D721Med (cell line): Measurements from ENCODE around the gene ZNF212.
A peak's percentile ranks its signal among the peaks of the same experiment; 100 is the strongest.

Experiments used
- DNase-seq: peaks from one replicate; pipeline ENCODE4 v3.0.0; 2011; ENCODE audit warnings: low spot score; ENCODE audit not compliant: insufficient read length
- FAIRE-seq: peaks from 2 replicates; lab custom pipeline; 2011; peaks lifted over from hg19 to GRCh38; lab: Jason Lieb, UNC
- TF ChIP-seq, protein P1 (sequence below): IDR thresholded peaks from 2 replicates; pipeline ENCODE4 v1.5.1; 2012; ENCODE audit warnings: mild to moderate bottlenecking, control low read depth; ENCODE audit not compliant: insufficient read depth; ENCODE audit errors: missing control alignments

The ZNF212 gene

GRCh38 chr7:149239345-149240143 is at the start of gene ZNF212:
Gene ZNF212, plus strand, starts transcription at chr7:149239651. Its CDS starts 128 bp downstream, at chr7:149239779.
- DNase-seq: peak; percentile 95
- TF ChIP-seq, protein P1, sequence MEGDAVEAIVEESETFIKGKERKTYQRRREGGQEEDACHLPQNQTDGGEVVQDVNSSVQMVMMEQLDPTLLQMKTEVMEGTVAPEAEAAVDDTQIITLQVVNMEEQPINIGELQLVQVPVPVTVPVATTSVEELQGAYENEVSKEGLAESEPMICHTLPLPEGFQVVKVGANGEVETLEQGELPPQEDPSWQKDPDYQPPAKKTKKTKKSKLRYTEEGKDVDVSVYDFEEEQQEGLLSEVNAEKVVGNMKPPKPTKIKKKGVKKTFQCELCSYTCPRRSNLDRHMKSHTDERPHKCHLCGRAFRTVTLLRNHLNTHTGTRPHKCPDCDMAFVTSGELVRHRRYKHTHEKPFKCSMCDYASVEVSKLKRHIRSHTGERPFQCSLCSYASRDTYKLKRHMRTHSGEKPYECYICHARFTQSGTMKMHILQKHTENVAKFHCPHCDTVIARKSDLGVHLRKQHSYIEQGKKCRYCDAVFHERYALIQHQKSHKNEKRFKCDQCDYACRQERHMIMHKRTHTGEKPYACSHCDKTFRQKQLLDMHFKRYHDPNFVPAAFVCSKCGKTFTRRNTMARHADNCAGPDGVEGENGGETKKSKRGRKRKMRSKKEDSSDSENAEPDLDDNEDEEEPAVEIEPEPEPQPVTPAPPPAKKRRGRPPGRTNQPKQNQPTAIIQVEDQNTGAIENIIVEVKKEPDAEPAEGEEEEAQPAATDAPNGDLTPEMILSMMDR: peak; percentile 91
- no peak for FAIRE-seq

DNA sequence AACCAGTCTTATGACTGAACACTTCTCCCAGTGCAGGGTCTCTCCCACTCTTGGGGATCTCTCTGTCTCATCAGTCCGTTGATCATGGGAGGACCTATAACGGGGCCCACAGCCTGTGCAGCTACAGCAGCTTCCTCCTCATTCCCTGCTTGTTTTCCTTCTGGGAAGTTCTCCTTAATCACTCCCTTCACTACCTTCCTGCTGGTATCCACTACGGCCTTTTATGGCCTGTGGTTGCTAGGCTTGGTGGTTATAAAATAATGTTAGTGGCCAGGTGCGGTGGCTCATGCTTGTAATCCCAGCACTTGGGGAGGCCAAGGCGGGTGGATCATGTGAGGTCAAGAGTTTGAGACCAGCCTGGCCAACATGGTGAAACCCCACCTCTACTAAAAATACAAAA is 47.6 kb upstream of the ZNF212 start:
- DNase-seq (no peak), FAIRE-seq (no peak)
- TF ChIP-seq, protein P1: no peak

DNA sequence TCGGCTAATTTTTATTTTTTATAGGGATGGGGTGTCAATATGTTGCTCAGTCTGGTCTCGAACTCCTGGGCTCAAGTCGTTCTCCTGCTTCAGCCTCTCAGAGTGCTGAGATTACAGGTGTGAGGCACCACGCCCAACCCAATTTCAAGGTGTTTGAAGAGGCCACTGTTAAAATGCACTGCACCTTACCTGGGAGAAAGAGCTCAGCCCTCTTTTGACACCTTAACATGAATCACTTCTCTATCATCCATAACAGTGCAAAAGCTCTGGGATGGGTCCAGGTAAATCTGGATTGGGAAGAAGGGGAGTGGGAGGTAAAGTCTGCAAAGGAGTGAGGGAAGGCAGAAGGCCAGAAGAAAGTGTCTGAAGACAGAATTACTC is 44.7 kb upstream of the ZNF212 start:
- FAIRE-seq: no peak

GRCh38 chr7:149195180-149196150 is 44.0 kb upstream of the ZNF212 start, which contains the start of gene ZNF282:
Gene ZNF282, plus strand, starts transcription at chr7:149195546. Its CDS starts 44 bp downstream, at chr7:149195590.
- DNase-seq (peak; percentile 91), FAIRE-seq (no peak)
- TF ChIP-seq, protein P1: peak; percentile 54

More for the DNA sequence above, 44.7 kb upstream of the ZNF212 start:
- TF ChIP-seq, protein P1: no peak
- no peak for DNase-seq

DNA sequence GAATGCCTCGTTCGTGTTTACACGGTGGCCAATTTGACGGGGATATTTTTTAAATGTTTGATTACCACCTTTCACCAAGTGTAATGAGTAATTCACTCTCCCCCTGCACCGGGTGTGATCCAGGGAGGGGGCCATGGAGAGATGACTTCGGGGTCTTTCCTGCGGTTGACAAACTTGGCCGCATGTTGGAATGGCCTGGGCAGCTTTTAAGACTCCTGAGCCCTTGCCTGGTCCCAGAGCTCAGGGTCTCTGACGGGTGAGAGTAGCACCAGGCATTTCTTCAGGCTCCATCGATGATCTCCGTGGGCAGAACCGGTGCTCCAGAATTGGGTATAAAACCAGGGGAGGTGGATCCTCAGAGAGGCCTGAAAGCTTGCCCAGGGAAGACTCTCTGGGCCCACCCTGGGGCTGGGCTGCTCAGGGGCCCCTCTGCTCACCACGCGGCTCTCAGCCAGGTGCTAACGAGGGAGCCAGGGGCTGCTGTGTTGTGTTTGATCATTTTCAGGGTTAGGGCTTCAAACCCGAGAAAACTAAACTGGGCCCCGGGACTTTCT is 43.2 kb upstream of the ZNF212 start:
- DNase-seq (no peak), FAIRE-seq (no peak)
- TF ChIP-seq, protein P1: no peak

DNA sequence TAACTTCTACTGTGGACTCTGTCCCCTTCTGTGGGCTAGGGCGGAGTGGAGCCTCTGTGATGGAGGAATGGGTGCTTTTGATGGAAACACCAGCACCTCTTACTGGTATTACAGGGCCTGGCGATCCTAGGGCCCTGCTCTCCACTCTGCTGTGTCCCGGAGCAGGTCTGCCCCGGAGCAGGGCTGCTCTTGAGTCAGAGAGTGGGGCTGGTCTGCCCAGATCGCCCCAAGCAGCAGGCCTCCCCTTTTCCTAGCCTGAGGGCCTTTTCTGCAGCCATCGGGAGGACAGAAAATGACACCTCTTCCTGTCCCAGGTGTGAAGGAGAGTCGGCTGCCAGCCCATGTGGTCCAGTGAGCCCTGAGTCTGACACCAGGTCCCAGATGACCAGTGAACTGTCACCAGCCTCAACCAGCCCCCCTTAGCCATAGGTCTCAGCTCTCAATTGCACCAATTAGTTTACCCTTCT is 42.7 kb upstream of the ZNF212 start:
- TF ChIP-seq, protein P1: no peak
- DNase-seq (no peak), FAIRE-seq (no peak)
